CD4-positive, alpha-beta T cell treated with Interleukin-17A for 1 hour (primary cell): ENCODE data around the gene NFATC2.
A peak's percentile ranks its signal among the peaks of the same experiment; 100 is the strongest.

Experiments used
- DNase-seq: peaks from one replicate; pipeline ENCODE4 v3.0.0-alpha.2; 2020

Gene NFATC2

DNA sequence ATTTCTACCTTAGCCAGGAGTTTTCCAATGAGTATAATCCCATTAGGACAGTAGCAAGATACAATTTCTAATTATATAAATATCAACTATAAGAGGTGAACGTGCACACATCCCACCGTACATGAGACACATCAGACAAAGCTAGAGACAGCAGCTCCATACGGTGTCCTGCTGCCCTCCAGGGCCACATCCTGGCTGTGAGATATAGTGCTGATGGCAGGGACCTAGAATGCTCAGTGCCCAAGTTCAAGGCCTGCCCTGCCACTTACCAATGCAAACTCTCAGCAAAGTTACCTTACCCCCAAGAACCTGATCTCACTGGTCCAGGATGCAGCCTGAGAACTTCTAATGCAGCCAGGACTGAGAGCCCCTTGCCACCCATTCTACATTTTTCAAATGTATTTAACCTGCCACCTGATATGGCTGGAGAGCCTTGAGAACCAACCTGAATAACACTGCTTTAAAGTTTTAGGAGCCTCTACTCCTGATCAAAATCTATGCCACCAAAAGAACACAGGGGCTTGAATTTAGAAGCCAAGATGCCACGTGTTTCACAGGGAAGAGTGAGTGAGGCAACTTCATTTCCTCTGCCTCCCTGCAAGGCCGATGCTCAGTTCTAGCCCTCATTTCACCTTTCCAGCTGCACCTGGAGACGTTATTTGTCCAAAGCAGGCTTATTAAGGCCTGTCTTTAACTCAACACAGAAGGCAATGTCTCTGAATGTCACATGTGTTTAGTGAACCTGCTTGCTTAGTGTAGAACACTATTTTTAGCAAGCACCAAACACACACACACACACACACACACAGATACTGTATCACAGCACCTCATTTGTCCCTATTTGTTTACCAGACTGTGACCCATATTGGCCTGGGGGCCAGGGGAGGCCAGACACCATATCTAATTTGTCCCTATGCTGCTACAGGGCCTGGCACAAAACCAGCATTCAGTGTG lies 6.1 kb downstream of the NFATC2 start:
- no peak for DNase-seq

DNA sequence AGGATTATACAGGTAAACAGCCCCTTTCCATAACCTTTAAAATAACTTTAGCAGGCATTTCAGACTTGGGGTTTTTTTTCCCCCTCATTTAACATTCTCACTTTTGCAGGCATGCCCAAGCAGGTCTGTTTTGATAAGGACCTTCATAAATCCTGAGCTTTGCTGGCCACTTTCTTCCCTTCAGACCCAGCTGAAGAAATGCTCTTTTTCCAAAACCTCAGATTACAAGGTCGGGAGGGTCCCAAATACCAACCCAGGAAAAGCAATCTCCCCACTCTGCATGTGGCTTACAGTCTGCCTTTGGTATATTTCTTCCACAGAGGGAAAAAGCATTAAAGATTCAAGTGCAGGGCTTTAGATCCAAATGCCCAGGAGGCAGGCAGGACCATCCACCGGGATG lies 6.8 kb downstream of the NFATC2 start:
- DNase-seq, result no peak

DNA sequence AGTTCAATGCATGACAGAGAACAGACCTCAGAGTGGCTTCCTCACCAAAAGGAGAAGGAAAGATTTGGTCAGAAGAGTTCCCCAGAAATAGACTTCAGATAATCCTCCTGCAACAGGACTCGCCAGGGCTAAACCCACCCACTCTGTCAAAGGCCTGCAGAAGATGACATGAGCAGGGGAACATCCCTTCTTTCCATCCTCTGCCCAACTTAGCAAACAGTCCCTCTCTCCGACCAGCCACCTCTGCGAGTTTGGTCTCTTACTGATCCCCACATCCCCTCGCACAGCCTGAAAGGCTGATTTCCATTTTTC lies 7.5 kb downstream of the NFATC2 start:
- no peak for DNase-seq

DNA sequence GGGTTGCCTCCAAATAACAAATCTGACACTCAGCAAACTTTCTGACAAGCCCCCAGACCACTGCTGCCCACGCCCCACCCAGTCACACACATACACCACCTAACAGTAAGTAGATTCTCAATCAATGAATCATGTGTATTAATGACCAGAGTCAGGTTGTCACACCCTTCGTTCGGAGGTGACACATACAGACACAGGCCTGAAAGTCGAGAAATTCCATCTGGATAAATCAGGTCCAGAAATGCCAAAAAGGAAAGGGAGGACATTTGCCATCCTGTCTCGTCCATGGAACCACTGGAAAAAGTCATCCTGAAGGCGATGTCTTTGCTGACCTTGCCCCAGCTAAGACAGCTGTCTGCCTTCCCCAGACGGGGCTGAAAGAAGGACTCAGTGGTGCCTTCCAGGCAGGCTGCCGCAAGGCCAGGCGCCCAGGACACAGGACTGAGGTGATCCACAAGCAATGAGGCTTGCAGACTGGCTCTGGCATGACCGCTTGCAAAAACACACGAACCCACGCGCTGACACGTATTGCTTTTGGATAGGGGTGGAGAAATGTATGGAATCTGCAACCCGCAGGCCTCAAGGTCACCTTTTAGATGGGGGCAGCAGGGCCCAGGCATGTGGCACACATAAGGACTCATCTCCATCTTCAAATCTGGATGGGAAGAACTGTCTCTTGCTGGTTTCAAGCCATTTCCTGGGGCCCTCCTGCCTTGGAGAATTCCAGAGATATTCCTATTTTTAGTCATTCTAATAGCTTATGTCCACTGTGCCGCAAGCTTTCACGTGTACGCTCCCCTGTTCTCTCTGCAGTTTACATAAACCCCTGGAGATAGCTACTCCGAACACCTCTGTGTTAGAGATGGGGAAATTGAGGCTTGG lies 9.0 kb downstream of the NFATC2 start:
- no peak for DNase-seq

DNA sequence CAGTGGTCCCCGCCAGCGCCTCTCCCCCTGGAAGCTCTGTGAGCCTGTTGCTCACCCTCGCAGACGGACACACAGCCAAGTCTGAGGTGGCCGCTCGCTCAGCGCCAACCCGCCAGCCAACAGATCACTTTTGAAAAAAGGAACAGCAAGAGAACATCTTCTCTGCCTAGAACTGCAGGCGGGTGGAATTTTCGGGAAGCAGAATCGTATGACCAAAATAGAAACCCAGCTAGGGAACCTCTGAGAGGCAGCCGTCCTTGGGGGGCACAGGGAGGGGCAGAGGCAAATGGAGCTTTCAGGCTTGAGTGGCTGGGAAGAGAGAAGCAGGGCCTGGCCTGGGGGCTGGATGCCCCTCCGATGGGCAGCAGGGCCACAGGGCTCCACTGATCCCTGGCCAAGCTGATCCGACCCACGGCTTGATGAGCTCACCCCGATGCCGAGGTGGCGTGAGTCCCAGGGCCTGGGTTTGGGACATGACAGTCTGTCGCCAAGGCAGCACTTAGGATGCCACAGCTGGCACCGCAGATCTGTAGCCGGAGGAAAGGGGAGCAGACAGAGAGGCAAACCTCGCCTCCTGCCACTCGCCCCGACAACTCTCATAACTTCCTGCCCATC lies 9.8 kb downstream of the NFATC2 start:
- DNase-seq, result peak; percentile 65

DNA sequence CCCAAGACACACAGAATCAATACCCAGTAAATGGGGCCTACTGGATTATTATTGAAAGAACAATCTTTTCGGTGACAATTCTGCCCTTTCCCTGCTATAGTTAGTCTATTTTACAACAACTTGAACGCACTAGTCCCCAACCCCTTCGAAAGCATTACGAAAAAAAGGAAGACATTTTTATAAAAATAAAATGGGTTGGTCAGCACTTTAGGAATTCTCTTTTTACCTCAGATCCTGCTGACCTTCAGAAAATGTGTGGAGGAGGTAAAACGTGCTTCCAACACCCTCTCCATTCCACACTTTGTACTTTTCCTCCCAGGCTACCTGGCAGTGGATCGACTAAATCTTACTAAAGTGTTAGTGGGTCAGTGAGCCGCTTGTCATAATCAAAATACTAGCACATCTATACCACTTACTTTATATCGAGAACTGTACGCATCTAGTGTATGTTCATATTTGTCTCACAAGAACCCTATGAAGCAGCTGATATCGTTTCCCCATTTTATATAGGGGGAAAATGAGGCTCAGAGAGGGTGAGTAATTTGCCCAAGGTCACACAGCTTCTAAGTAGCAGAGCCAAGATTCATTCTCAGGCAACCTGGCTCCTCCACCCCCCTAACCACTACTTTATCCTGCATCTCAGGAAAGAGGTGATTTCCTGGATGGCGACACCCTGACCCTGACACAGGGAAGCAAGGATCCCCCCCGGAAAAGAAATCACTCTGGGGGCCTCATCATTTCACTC lies 10.6 kb downstream of the NFATC2 start:
- no peak for DNase-seq

DNA sequence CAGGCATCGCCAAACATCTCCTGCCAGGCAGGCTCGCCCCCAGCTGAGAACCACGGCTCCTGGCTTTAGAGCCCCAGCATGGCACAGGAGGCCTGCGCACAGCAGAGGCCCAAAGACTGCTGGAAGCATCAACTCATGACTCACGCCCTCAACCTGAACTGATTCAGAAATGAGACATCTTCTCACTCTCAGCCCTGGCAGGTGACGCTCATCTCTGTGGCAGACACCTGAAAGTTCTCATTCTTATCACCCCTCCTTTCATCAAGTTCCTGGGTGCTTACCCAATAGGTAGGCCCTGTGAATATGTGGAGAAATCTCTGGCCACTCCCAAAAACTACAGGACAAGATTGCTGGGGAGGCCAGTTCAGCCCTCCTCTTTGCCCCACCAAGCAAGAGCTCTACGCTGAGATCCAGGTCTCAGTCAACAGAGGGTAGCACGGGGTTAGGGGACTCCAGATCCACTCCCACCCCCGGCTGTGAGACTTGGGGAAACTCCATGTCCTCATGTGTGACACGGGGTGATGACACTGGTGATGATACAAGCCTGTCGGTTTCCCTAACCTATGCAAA lies 11.3 kb downstream of the NFATC2 start:
- peak; percentile 78 for DNase-seq

DNA sequence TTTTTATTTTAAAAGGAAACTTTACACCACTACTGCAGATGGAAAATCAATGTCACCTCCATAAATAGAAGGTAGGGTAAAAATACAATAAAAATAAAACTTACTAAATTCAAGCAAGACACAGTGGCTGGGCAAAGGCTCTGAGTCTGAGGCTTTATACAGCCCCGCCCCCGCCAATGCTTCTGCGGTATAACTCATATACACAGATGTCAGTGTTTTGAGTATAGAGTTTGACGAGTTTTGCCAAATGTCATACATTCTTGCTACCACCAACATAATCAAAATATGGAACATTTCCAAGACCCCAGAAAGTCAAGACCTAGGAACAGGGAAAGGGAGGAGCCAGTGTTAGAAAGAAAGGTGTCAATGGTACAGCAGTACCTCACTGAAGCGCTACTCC lies 12.8 kb downstream of the NFATC2 start:
- DNase-seq, result peak; percentile 68

DNA sequence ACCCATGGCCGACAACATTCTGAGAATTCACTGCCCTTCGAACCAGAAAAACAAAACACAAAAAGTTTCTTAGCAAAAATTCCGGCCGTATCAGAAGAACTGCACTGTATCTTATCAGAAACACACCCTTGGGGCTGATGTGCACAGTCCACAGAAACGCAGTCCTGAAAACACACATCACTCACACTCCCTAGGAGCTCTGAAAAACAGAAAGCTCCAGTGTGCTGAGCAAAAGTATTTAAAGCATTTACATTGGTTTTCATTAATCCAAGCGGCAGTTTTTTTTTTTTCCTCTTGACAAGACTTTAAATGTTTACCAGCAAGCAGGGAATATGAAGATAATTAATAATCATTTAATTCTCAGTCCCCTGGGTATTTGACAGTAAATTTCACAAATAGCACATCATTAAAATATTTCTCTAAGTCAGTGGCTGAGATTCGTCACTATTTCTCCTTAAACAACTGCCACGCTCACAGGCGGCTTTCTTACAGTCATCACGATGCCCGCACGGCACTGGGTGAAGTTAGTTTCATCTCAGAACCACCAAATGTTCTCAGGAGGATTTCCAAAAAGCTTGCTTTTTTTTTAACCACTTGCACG lies 13.3 kb downstream of the NFATC2 start:
- DNase-seq, result peak; percentile 46

DNA sequence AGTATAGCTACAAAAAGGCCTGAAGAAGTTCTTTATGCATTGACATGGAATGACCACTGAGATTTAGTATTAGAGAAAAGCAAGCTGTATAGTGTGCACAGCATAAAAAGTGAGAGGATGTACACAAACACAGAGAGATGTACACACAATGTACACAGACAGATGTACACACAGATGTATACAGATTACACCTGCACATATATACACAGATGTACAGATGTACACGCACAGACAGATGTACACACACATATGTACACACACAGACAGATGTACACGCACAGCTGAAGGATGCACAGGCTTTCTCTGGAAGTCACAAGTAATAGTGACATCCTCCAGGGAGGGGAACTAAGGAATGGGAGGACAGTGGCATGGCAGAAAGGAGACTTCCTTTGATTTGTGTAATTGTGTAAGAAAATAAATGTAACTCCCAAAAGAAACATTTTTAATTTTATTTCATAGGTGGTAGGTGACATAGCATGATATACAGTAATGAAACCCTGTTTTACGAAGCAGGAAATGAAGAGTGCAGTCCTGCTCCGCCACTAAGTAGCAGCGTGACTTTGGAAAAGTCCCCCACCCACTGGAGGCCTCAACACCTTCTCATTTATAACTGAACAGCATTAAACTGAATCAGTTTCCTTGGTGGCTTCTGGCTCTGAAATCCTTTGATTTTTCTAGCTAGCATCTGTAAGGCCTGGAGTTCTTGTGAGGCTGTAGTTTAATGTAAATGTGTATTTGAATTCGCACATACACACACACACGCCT lies 14.1 kb downstream of the NFATC2 start:
- DNase-seq, result peak; percentile 66

DNA sequence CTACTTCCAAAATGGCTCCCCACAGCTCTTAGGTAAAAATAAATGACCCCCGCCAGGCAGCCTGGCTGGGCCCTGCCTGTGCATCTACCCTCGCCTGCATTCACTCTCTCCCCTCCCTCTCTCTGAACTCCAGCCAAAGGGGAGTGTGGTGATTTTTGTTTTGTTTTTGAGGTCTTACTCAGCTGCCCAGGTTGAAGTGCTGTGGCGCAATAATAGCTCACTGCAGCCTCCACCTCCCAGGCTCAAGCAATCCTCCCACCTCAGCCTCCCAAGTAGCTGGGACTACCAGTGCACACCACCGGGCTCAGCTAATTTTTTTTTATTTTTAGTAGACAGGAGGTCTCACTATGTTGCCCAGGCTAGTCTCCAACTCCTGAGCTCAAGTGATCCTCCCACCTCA lies 15.8 kb downstream of the NFATC2 start:
- DNase-seq, result no peak

DNA sequence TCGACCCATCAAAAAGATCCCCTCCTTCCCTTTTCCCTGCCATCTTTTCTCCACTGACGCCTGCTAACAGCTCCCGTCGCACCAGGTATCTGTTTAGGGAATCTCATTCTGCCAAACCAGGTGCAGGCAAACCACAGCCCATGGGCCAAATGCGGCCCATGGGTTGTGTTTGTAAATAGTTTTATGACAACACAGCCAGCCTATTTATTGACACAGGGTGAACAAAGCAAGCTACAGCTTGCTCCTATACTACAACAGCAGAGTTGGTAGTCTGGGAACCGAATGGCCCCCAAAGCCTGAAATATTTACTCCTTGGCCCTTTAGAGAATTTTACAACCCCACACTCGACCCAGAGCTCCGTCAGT lies 16.4 kb downstream of the NFATC2 start:
- no peak for DNase-seq

DNA sequence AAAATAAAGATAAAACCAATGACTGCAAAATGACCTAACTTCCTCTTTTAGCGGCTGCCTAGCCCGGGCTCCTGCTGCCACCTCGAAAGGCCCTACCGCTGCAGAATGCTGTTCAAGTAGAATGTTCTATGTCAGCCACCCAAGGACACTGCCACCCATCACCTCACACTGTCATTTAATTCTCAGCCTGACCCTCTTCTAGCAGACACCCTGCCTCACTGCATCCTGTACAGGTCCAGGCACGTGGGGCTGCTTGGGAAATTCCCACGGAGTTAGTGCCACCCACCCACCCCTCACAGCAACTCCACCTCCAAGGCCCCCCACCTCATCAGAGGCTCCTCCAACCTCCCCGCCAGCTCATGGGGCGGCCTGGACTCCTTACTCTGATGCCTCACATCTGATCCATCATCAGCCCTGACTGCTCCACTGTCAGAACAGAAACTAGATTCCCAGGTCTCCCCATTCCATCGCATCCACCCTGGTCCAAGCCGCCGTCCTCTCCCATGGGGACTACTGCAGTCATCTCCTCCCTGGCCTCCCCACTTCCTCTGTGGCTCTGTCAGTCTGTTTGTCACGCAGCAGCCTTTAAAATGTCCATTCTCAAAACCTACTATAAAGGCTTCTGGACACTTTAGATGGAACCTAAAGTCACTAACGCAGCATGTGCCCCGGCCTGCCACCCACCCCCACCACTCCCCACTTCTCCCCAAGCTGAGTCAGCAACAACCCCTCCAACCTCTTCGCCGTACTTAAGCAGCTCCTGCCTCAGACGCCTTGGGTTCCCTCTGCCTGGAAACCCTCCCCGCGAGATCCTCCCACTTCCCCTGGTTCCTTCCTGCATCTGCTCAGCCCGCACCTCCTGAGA lies 17.0 kb downstream of the NFATC2 start:
- peak; percentile 72 for DNase-seq

DNA sequence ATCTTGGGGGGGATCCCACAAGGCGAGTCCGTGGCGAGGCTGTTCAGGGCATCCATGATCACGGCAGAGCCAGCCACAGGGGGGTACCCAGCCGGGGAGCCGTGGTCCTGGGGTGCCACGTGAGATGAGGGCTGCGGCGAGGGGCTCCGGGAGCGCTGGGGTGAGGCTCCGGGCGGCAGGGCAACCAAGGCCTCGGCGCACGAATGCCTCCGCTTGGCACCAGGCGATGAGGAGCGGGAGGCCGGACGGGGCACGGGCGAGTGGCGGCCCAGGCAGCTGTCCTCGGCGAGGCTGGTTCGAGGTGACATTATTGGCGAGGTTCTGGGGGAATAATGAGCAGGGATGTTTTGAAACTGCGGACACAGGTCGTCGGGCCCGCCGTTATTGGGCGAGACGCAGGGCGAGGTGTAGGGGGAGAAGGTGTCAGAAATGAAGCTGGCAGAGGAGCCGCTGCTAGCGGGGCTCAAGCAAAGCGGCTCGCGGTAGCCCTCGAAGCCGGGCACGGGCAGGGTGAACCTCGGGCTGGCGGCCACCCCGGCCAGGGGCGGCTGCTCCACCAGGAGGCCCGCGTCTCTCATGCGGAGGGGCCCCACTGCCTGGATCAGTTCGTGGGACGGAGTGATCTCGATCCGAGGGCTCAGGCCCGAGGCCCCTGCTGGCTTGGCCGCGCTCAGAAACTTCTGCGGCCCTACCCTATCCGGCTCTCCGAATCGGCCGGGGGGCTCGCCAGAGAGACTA lies 19.1 kb downstream of the NFATC2 start:
- DNase-seq, result no peak

DNA sequence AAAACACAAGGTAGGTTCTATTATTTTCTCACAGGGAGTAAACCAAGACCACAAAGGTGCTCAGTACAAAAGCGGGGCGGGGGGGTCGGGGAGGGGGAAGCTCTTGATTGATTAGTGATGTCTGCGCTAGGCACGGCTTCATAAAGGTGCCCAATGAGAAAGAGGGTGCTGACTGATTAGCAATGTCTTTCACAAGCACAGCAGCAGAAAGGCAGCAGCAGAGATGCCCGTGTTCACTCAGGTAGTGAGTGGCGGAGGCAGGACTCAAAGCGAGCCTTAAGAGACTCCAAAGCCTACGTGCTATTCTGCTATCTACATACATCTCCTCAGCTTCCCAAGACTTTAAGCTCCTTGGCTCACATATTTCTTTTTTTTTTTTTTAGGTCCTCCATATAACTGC lies 20.3 kb downstream of the NFATC2 start:
- no peak for DNase-seq

DNA sequence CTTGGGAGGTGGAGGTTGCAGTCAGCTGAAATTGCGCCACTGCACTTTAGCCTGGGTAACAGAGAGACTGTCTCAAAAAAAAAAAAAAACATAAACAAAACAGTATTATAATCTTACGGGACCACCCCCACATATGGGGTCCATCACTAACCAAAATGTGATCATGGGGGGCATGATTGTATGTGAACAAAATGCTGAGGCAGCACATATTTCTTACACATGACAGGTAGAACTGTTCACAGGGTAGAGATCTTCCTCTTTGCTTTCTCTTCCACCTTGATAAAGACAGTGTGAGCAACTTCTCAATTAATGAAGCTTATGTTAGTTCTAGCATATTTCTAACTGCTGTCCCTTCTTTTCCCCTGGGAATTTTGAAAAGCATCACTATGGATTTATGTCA lies 24.7 kb downstream of the NFATC2 start:
- no peak for DNase-seq

DNA sequence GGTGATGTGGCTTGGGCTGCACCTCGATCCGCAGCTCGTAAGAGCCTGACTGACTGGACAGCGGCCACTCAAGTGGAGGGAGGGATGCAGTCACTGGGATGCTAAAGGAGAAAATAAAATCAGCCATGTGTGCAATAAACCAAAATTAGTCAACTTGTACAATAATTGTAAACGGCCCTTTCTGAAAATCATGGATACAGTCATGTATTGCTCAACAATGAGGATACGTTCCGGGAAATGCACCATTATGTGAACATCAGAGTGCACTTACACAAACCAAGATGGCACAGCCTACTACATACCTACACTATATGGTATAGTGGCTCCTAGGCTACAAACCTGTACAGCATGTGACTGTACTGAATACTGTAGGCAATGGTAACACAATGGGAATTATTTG lies 25.7 kb downstream of the NFATC2 start:
- no peak for DNase-seq

DNA sequence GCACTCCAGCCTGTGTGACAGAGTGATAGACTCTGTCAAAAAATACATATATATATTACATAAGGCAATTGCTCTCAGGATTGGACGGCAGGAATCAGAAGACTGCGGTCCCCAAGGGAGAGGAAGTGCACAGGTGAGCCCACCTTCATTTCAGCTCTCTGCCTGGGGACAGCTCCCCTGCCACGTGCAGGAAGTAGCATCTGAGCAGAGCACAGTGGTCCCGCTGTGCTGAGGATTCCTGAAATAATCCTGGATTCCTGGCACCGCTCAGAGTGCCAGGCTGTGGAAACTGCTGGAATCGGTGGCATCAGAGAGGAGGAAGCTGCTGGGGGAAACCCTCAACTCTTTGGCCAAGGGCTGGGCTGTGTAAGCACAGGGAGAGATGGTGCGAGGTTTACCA lies 27.7 kb downstream of the NFATC2 start:
- DNase-seq, result no peak

DNA sequence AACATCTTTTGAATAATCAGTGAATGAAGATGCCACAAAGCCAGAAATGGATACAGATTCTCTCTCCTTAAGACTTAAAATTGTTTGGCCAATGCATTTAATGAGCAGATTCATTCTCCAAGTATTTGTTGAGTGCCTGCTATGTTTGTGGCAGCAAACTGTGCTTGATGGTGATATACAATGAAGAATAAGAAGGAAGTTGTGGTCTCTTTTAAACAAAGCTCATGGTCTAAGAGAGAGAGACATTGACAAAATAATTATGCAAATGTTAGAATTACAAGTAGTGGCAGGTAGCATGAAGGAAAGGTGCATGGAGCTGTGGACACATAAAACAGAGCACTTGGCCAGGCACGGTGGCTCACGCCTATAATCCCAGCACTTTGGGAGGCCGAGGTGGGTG lies 28.3 kb downstream of the NFATC2 start:
- no peak for DNase-seq

DNA sequence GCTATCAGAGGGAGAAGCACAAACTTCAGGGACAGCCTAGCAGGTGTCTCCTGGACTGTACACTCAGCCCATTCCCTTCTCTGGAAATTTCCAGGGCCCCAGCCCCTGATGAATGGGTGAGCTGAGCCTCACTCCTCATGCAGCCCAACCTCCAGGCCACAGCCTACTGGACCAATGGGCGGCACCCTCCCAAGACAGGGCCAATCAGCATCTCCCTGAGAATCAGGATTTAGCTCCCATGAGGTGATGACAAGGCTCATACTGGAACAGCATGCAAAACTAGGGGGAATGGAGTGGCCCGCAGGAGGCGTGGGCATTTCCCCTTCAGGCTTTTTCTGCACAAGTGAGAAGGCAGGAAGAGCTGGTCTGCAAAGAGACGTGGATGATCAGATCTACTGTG lies 29.0 kb downstream of the NFATC2 start:
- DNase-seq, result no peak
